ENCODE results near the gene RAD51AP2. TPM values are rescaled to one million over a fixed set of nuclear protein-coding genes. Genes with fewer than 3 reads are reported as not detected.

RAD51AP2 gene
- total and polyA plus RNA-seq, 10 of the 15 experiments (the other 5 are each of a cell fraction or from before 2014, with no cell fraction given) = under 0.01 to 0.02 TPM; not detected in 8

GRCh38 chr2:17461087-17461475 is 57.2 kb downstream of the RAD51AP2 start:
- no peaks in the 10 kb centered on the region for H3K79me2 ChIP-seq (ENCODE audit: control insufficient read depth, insufficient read depth, low read length)
- ChIA-PET RAD21 (ENCODE audit: unreplicated experiment) (no interaction called here), POLR2A (no interaction called here), SMC1A (ENCODE audit: uncharacterized antibody, unreplicated experiment) (no interaction called here), CTCF (no interaction called here)
- WGBS (ENCODE audit: insufficient coverage, insufficient replicate concordance, low lambda C conversion rate, missing lambda C conversion rate) = 0% methylated on average over 1 of the region's 1 CpG
- no peak overlapping the region for H2AFZ ChIP-seq (ENCODE audit: control insufficient read depth, low read depth, low read length)
- no peak overlapping the region for H3K4me2 ChIP-seq (ENCODE audit: control insufficient read depth, insufficient read depth)
- ATAC-seq (no peak), FAIRE-seq (no peak), DNase-seq (ENCODE audit: low read depth, low spot score) (no peak)
- H3K9ac ChIP-seq (ENCODE audit: control insufficient read depth, insufficient read depth, low read length) = no peak overlapping the region
- no peak overlapping the region for H3K27ac ChIP-seq (ENCODE audit: control insufficient read depth, insufficient read depth)
- H3K4me1 ChIP-seq (ENCODE audit: control insufficient read depth, insufficient read depth, low read length) = no peaks in the 10 kb centered on the region
- intact Hi-C loops (cut with micrococcal nuclease; ENCODE audit: unreplicated experiment) (no loop called here), in situ Hi-C loops (cut with MboI) (no loop called here)
- no peak for TF ChIP-seq NFYB (IDR thresholded peaks at IDR 0.05; ENCODE audit: insufficient read depth, low read depth, low read length)
- TF ChIP-seq ATF2 (IDR thresholded peaks at IDR 0.05; ENCODE audit: low read length) = no peak
- TF ChIP-seq RELB (IDR thresholded peaks at IDR 0.05; ENCODE audit: low read depth) = no peak
- no peak for TF ChIP-seq MYB (IDR thresholded peaks at IDR 0.05; ENCODE audit: borderline replicate concordance, low read depth, low read length)
- TF ChIP-seq PML (IDR thresholded peaks at IDR 0.05; ENCODE audit: low read length) = no peak
- no peak for TF ChIP-seq ESRRA (IDR thresholded peaks at IDR 0.05; ENCODE audit: low read length)
- no peak for TF ChIP-seq RAD51 (IDR thresholded peaks at IDR 0.05)
- TF ChIP-seq SMAD5 (IDR thresholded peaks at IDR 0.05; ENCODE audit: low read depth) = no peak
- no peak for TF ChIP-seq ATF7 (IDR thresholded peaks at IDR 0.05; ENCODE audit: low read depth)
- TF ChIP-seq RCOR1 (conservative IDR thresholded peaks at IDR 0.05; ENCODE audit: low read depth, low read length) = no peak
- no peak for TF ChIP-seq EGR1 (IDR thresholded peaks at IDR 0.05; ENCODE audit: borderline replicate concordance in 1 of 2, low read depth in 2 of 2, low read length in 2 of 2)
- TF ChIP-seq BRCA1 (IDR thresholded peaks at IDR 0.05; ENCODE audit: low read depth, low read length) = no peak
- no peak for TF ChIP-seq HCFC1 (IDR thresholded peaks at IDR 0.05; ENCODE audit: low read length)
- H3K4me3 ChIP-seq = no peak overlapping the region
- no peaks in the 10 kb centered on the region for H4K20me1 ChIP-seq (ENCODE audit: control insufficient read depth, insufficient read depth)
- H3K36me3 ChIP-seq (ENCODE audit: control insufficient read depth in 2 of 2, insufficient read depth in 2 of 2, low read length in 1 of 2) = no peaks in the 10 kb centered on the region
- BruUV-seq (replicated peaks) = no TSS peak
- no peaks in the 10 kb centered on the region for H3K9me3 ChIP-seq (replicated peaks; ENCODE audit: control insufficient read depth, insufficient read depth, low read length)
- no peaks in the 10 kb centered on the region; a peak in 1 of 4 replicates for H3K27me3 ChIP-seq (replicated peaks in 1 of 2; ENCODE audit: control insufficient read depth in 2 of 2, insufficient read depth in 2 of 2, low read length in 1 of 2)

Other genes starting within 250 kb of the RAD51AP2 start
- gene VSNL1, start 22.3 kb upstream of the RAD51AP2 start, total RNA-seq (2014; rRNA removed) = not detected in 2 replicates
- gene VSNL1, start 22.3 kb upstream of the RAD51AP2 start, total RNA-seq (2014; rRNA removed; fragmentation: Illumina TruSeq; extraction: Trizol) = not detected in 2 replicates
- gene VSNL1, start 22.3 kb upstream of the RAD51AP2 start, total RNA-seq (2021) = 0.21 TPM in 1 of 2 replicates, not detected in the other
- not detected in 2 replicates for gene VSNL1, start 22.3 kb upstream of the RAD51AP2 start, polyA plus RNA-seq (2011; rRNA removed)
- gene VSNL1, start 22.3 kb upstream of the RAD51AP2 start, polyA plus RNA-seq (2014; fragmentation: Illumina TruSeq; extraction: Trizol) = 0.09 and 0.21 TPM in 2 replicates
- under 1 TPM; 0.04 to 0.10 TPM for gene VSNL1, start 22.3 kb upstream of the RAD51AP2 start, polyA plus RNA-seq (2014; fragmentation: Nextera tagmentation; extraction: Ambion mirVana)
- not detected in 2 replicates for gene VSNL1, start 22.3 kb upstream of the RAD51AP2 start, polyA plus RNA-seq (2014; rRNA removed)
- under 1 TPM; 0.15 to 0.30 TPM for gene VSNL1, start 22.3 kb upstream of the RAD51AP2 start, polyA plus RNA-seq (2016; fragmentation: Nextera tagmentation; extraction: Ambion mirVana)
- gene SMC6, start 235.4 kb upstream of the RAD51AP2 start, total RNA-seq (2014; rRNA removed) = 36.1 and 48.3 TPM in 2 replicates
- gene SMC6, start 235.4 kb upstream of the RAD51AP2 start, total RNA-seq (2014; rRNA removed; fragmentation: Illumina TruSeq; extraction: Trizol) = 63.8 and 64.4 TPM in 2 replicates
- gene SMC6, start 235.4 kb upstream of the RAD51AP2 start, total RNA-seq (2021) = 40.3 and 41.5 TPM in 2 replicates
- gene SMC6, start 235.4 kb upstream of the RAD51AP2 start, polyA plus RNA-seq (2011; rRNA removed) = 32.5 and 54.9 TPM in 2 replicates
- gene SMC6, start 235.4 kb upstream of the RAD51AP2 start, polyA plus RNA-seq (2014; fragmentation: Illumina TruSeq; extraction: Trizol) = 49.3 and 64.3 TPM in 2 replicates
- gene SMC6, start 235.4 kb upstream of the RAD51AP2 start, polyA plus RNA-seq (2014; fragmentation: Nextera tagmentation; extraction: Ambion mirVana) = 10 to 100 TPM; 12.8 to 18.9 TPM
- 26.2 and 32.0 TPM in 2 replicates for gene SMC6, start 235.4 kb upstream of the RAD51AP2 start, polyA plus RNA-seq (2014; rRNA removed)
- 10 to 100 TPM; 45.5 to 55.3 TPM for gene SMC6, start 235.4 kb upstream of the RAD51AP2 start, polyA plus RNA-seq (2016; fragmentation: Nextera tagmentation; extraction: Ambion mirVana)
- gene GEN1, start 235.7 kb upstream of the RAD51AP2 start, total RNA-seq (2014; rRNA removed) = 41.3 and 45.7 TPM in 2 replicates
- 49.6 and 49.9 TPM in 2 replicates for gene GEN1, start 235.7 kb upstream of the RAD51AP2 start, total RNA-seq (2014; rRNA removed; fragmentation: Illumina TruSeq; extraction: Trizol)
- gene GEN1, start 235.7 kb upstream of the RAD51AP2 start, total RNA-seq (2021) = 39.4 and 39.5 TPM in 2 replicates
- 46.3 and 89.4 TPM in 2 replicates for gene GEN1, start 235.7 kb upstream of the RAD51AP2 start, polyA plus RNA-seq (2011; rRNA removed)
- gene GEN1, start 235.7 kb upstream of the RAD51AP2 start, polyA plus RNA-seq (2014; fragmentation: Illumina TruSeq; extraction: Trizol) = 45.3 and 60.1 TPM in 2 replicates
- 1 to 10 TPM; 6.0 to 9.4 TPM for gene GEN1, start 235.7 kb upstream of the RAD51AP2 start, polyA plus RNA-seq (2014; fragmentation: Nextera tagmentation; extraction: Ambion mirVana)
- gene GEN1, start 235.7 kb upstream of the RAD51AP2 start, polyA plus RNA-seq (2014; rRNA removed) = 27.2 and 31.5 TPM in 2 replicates
- 10 to 100 TPM; 27.9 to 32.5 TPM for gene GEN1, start 235.7 kb upstream of the RAD51AP2 start, polyA plus RNA-seq (2016; fragmentation: Nextera tagmentation; extraction: Ambion mirVana)